Activated CD4-positive, alpha-beta T cell treated with anti-CD3 and anti-CD28 coated beads, Interleukin-2, amount 50 U/mL, for 48 hours (primary cell): ENCODE data around the gene SLX9.

Experiments used
- DNase-seq, 2 experiments: peaks; one replicate each; pipeline ENCODE4 v3.0.0-alpha.2; 2020

SLX9 gene

GRCh38 chr21:44992608-44993031 is 52.8 kb downstream of the SLX9 start:
- DNase-seq = no peak

GRCh38 chr21:44993321-44994046 is 53.7 kb downstream of the SLX9 start:
- DNase-seq = no peak

GRCh38 chr21:44994047-44994694 is 54.3 kb downstream of the SLX9 start:
- DNase-seq = no peak

GRCh38 chr21:44994695-44995342 is 55.0 kb downstream of the SLX9 start:
- DNase-seq = no peak

- no peak for DNase-seq
These were observed 55.6 kb downstream of the SLX9 start for GRCh38 chr21:44995343-44995941.

- DNase-seq = no peak
These were observed 56.3 kb downstream of the SLX9 start for GRCh38 chr21:44996096-44996495.

- DNase-seq = no peak
These were observed 56.7 kb downstream of the SLX9 start for GRCh38 chr21:44996501-44996921.

GRCh38 chr21:44996983-44997936 is 57.4 kb downstream of the SLX9 start:
- no peak for DNase-seq

- DNase-seq = no peak
These were observed 58.3 kb downstream of the SLX9 start for GRCh38 chr21:44998086-44998620.

GRCh38 chr21:44998621-44999427 is 59.0 kb downstream of the SLX9 start:
- DNase-seq = no peak

- no peak for DNase-seq
These were observed 59.7 kb downstream of the SLX9 start for GRCh38 chr21:44999428-44999971.

GRCh38 chr21:44999972-45000636 is 60.3 kb downstream of the SLX9 start:
- no peak for DNase-seq

GRCh38 chr21:45000637-45001133 is 60.9 kb downstream of the SLX9 start:
- DNase-seq = no peak

- no peak for DNase-seq
These were observed 61.6 kb downstream of the SLX9 start for GRCh38 chr21:45001134-45002095.

- no peak for DNase-seq
These were observed 62.8 kb downstream of the SLX9 start for GRCh38 chr21:45002381-45003204.

- DNase-seq = no peak
These were observed 63.7 kb downstream of the SLX9 start for GRCh38 chr21:45003331-45004058.

GRCh38 chr21:45004059-45004422 is 64.2 kb downstream of the SLX9 start:
- no peak for DNase-seq
